Fibroblast of the aortic adventitia (primary cell): ENCODE data around the gene WNT10A. TPM values are rescaled to one million over a fixed set of nuclear protein-coding genes. Genes with fewer than 3 reads are reported as not detected.

Experiments used
- DNase-seq: peaks from one replicate; pipeline ENCODE4 v3.0.0-alpha.2; 2010; ENCODE audit warnings: low read depth
- H3K4me3 ChIP-seq: 2 replicates; pipeline ENCODE4 v1.5.1; 2011; ENCODE audit warnings: low read depth, mild to moderate bottlenecking, control low read depth, low read length, moderate library complexity
- total RNA-seq: library from RNA; depleted of rRNA; stranded (reverse); fragments of >200 nt; gene quantifications from 2 replicates; pipeline ENCODE4 v1.2.3, GENCODE V29; 2012; ENCODE audit warnings: low replicate concordance
- TF ChIP-seq, protein P1 (sequence below): IDR thresholded peaks from 2 replicates; pipeline ENCODE4 v1.5.1; 2011; ENCODE audit warnings: mild to moderate bottlenecking, low read length, control low read depth, inconsistent platforms; ENCODE audit not compliant: insufficient read depth

The WNT10A gene
- total RNA-seq, 1 donor: not detected

DNA sequence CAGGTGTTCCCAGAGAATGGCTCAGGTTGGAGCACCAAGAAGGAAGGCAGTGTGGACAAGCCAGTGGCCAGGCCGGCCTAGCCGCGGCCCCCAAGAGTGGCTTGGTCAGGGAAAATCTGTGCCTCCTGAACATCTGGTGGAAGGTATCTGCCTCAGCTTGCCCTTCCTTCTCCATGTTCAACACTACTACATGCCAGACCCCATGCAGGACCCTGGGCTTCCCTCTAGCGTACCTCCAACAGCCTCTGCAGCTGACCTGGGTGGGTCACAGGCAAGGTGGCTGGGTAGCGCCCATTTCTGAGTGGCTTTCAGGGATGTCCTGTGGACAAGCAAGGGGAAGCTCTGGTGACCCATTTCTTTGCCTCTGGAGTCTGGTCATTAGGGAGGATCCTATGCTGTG is 7.7 kb downstream of the WNT10A start:
- no peak overlapping the region for H3K4me3 ChIP-seq
- TF ChIP-seq, protein P1, sequence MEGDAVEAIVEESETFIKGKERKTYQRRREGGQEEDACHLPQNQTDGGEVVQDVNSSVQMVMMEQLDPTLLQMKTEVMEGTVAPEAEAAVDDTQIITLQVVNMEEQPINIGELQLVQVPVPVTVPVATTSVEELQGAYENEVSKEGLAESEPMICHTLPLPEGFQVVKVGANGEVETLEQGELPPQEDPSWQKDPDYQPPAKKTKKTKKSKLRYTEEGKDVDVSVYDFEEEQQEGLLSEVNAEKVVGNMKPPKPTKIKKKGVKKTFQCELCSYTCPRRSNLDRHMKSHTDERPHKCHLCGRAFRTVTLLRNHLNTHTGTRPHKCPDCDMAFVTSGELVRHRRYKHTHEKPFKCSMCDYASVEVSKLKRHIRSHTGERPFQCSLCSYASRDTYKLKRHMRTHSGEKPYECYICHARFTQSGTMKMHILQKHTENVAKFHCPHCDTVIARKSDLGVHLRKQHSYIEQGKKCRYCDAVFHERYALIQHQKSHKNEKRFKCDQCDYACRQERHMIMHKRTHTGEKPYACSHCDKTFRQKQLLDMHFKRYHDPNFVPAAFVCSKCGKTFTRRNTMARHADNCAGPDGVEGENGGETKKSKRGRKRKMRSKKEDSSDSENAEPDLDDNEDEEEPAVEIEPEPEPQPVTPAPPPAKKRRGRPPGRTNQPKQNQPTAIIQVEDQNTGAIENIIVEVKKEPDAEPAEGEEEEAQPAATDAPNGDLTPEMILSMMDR: no peak
- DNase-seq: no peak

DNA sequence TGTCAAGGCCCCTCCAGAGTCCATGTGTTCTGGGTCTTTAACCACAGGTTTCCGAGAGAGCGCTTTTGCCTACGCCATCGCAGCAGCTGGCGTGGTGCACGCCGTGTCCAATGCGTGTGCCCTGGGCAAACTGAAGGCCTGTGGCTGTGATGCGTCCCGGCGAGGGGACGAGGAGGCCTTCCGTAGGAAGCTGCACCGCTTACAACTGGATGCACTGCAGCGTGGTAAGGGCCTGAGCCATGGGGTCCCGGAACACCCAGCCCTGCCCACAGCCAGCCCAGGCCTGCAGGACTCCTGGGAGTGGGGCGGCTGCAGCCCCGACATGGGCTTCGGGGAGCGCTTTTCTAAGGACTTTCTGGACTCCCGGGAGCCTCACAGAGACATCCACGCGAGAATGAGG is 9.3 kb downstream of the WNT10A start:
- no peak overlapping the region for H3K4me3 ChIP-seq
- DNase-seq: no peak
- TF ChIP-seq, protein P1: no peak

DNA sequence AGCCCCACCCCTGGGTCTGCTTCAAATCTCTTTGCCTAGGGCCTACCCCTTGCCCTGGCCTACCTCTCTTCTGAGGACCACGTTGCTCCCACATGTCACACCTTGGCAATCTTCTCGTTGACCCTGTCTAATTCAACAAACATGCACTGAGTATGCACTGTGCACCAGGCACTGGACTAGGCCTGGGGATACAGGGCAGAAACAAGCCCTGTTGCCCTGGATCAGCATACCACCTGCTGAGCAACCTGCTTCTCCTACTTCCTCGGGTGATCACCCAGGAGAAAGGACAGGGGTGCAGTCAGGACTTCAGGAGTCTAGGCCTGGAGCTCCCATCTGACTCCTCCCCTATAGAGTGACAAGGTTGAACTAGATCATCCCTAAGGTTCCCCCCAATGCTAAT is 9.7 kb downstream of the WNT10A start:
- TF ChIP-seq, protein P1: no peak
- no peak for DNase-seq
- H3K4me3 ChIP-seq: no peak overlapping the region

DNA sequence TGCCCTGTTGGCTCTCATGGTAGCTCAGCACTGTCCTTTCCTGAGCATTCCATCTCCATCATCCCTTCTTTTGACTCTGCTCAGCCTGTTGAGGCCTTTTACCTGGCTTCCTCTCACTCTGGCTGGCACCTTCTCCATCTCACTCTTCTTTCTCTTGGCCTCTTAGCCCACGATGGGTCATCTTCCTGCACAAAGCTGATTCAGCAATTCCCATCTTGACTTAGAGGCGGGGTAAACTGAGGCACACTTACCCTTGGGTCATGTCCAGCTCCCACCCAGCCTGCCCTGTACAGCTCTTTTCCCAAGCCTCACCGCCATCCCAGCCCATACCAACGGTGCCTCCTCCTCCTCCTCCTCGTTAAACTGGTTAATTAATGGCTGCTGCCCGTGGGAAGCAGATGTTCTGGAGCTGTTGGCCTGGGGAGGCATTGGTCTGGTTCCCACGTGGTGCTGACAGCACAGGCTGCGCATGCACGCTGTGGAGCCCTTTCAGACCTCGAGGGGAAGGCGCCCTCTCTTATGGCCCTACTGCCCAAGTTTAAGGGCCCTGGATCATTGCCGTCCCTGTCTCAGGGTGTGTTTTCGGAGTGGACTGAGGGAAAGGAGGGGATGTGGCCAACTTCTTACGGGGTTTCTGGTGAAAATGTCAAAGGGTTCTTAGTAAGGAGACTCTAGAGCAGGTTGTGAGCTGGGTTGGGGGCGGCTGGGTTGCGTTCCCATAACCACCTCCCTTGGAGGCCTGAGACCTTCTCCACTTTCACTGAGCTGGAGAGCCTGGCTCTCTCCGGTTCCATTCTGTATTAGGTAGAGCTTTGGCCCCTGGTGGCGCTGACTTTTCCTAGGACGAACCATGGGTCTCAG is 10.9 kb downstream of the WNT10A start:
- DNase-seq: no peak
- TF ChIP-seq, protein P1: no peak
- no peak overlapping the region for H3K4me3 ChIP-seq

DNA sequence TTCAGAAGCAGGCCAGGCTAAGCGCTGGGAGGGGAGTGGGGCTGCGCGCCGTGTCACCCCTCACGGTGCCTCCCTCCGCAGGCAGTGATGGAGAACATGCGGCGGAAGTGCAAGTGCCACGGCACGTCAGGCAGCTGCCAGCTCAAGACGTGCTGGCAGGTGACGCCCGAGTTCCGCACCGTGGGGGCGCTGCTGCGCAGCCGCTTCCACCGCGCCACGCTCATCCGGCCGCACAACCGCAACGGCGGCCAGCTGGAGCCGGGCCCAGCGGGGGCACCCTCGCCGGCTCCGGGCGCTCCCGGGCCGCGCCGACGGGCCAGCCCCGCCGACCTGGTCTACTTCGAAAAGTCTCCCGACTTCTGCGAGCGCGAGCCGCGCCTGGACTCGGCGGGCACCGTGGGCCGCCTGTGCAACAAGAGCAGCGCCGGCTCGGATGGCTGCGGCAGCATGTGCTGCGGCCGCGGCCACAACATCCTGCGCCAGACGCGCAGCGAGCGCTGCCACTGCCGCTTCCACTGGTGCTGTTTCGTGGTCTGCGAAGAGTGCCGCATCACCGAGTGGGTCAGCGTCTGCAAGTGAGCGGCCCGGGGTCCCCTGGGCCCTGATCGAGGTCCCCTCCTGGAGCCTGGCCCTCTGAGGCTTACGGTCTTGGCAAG is 12.2 kb downstream of the WNT10A start:
- DNase-seq: peak; percentile 23
- peak overlapping the region; percentile 25 for H3K4me3 ChIP-seq
- TF ChIP-seq, protein P1: peak; percentile 34

DNA sequence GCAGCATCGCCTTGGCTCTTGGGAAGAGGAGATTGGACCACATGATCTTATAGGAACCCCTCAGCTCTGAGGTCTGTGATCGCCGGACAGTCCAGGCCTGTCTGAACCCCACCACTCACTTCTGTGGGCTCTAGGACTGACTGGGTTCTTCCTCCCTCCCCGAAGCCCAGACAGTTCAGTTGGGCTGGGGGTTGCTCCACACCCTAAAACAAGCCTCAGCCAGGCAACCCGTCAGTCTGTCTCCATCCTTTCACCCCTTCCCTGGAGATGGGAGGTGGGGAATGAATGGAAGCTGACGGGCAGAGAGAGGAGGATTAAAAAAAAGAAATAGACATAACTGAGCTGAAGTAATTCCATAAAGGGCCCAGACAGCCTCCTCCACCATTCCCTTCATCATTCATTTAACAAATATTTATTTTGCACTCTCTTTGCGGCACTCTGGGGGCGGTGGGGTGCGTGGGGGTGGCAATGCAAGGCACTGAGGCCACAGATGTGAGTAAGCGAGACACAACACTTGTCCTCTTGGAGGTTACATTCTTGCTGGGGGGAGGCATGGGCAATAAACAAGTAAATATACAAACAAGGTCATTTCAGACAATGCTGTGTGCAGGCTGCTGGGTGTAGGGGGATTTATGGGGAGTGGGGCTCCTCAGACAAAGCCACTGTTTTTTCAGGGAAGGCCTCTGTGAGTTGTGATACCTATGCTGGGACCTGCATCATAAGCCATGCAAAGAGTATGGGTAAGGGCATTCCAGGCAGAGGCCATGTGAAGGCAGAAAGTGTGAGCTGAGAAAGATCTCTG is 12.9 kb downstream of the WNT10A start:
- no peak for DNase-seq
- H3K4me3 ChIP-seq: peak overlapping the region; percentile 25

More for the DNA sequence above, 12.9 kb downstream of the WNT10A start:
- TF ChIP-seq, protein P1: no peak
